Liver (tissue), 9 donors: Measurements from ENCODE around the gene TOMM40L. TPM values are rescaled to one million over a fixed set of nuclear protein-coding genes. Genes with fewer than 3 reads are reported as not detected.
"Not testable (repeated sequence)": the region's sequence is repeated elsewhere in the genome, so short reads cannot be mapped to it uniquely, and the experiment has no call there.

Source experiments
- DNase-seq: peaks from one replicate; pipeline ENCODE4 v3.0.0-alpha.2; 2017; ENCODE audit warnings: low spot score
- H3K27ac ChIP-seq, 2 donors: one replicate each; pipeline ENCODE4 v1.7.0; 2013; ENCODE audit warnings: inconsistent platforms in 2 of 2, low read length in 2 of 2, control low read depth in 1 of 2, low read depth in 1 of 2, mild to moderate bottlenecking in 1 of 2
- H3K27me3 ChIP-seq, 4 donors: one replicate each; pipeline versions ENCODE4 v1.6.1 to v1.7.0; 2013; ENCODE audit warnings: low read length in 3 of 4, inconsistent platforms in 1 of 4, mild to moderate bottlenecking in 1 of 4, moderate library complexity in 1 of 4; ENCODE audit not compliant: control insufficient read depth in 4 of 4, insufficient read depth in 4 of 4
- H3K36me3 ChIP-seq, 4 donors: one replicate each; pipeline versions ENCODE4 v1.6.1 to v1.7.0; 2013; ENCODE audit warnings: low read length in 3 of 4, mild to moderate bottlenecking in 3 of 4, low read depth in 1 of 4, moderate library complexity in 1 of 4; ENCODE audit not compliant: control insufficient read depth in 4 of 4, insufficient read depth in 3 of 4
- H3K4me1 ChIP-seq, 4 donors: one replicate each; pipeline versions ENCODE4 v1.6.1 to v1.7.0; 2013; ENCODE audit warnings: low read length in 3 of 4, mild to moderate bottlenecking in 3 of 4, moderate library complexity in 1 of 4; ENCODE audit not compliant: control insufficient read depth in 4 of 4, insufficient read depth in 4 of 4
- H3K4me3 ChIP-seq, 3 donors: one replicate each; pipeline versions ENCODE4 v1.6.1 to v1.7.0; 2013; ENCODE audit warnings: low read length in 3 of 3, control low read depth in 1 of 3, low read depth in 1 of 3, mild to moderate bottlenecking in 1 of 3
- H3K9ac ChIP-seq, 2 donors: one replicate each; pipeline ENCODE4 v1.7.0; 2013; ENCODE audit warnings: low read length in 2 of 2, mild to moderate bottlenecking in 2 of 2, moderate library complexity in 2 of 2, control low read depth in 1 of 2, low read depth in 1 of 2
- H3K9me3 ChIP-seq, 4 donors: one replicate each; pipeline versions ENCODE4 v1.6.1 to v1.7.0; 2013; ENCODE audit warnings: low read length in 3 of 4; ENCODE audit not compliant: control insufficient read depth in 4 of 4
- ATF3 ChIP-seq: IDR thresholded peaks from 2 replicates; pipeline ENCODE4 v1.6.1; 2016; ENCODE audit warnings: antibody characterized with exemption
- CTCF ChIP-seq: fragments of 150-350 bp; IDR thresholded peaks from 2 replicates; pipeline ENCODE4 v1.5.1; 2017; ENCODE audit warnings: improper control_type of control experiment, low read depth, low read length; ENCODE audit not compliant: missing input control
- EGR1 ChIP-seq, 2 donors: IDR thresholded peaks; 2 replicates each; pipeline ENCODE4 v1.6.1; 2016 to 2018; ENCODE audit warnings: antibody characterized with exemption in 2 of 2, low read depth in 2 of 2
- FOXA1 ChIP-seq: IDR thresholded peaks from 2 replicates; pipeline ENCODE4 v1.6.1; 2016; ENCODE audit warnings: antibody characterized with exemption
- FOXA2 ChIP-seq: IDR thresholded peaks from 2 replicates; pipeline ENCODE4 v1.6.1; 2016; ENCODE audit warnings: antibody characterized with exemption
- GABPA ChIP-seq, 2 donors: IDR thresholded peaks in 1 of 2; conservative IDR thresholded peaks in 1 of 2; 2 replicates each; pipeline ENCODE4 v1.6.1; 2016; ENCODE audit warnings: antibody characterized with exemption in 2 of 2, mild to moderate bottlenecking in 1 of 2, moderate library complexity in 1 of 2
- HNF4A ChIP-seq, 2 donors: conservative IDR thresholded peaks; 2 replicates each; pipeline ENCODE4 v1.6.1; 2016; ENCODE audit warnings: antibody characterized with exemption in 2 of 2, mild to moderate bottlenecking in 2 of 2
- HNF4G ChIP-seq: IDR thresholded peaks from 2 replicates; pipeline ENCODE4 v1.6.1; 2016; ENCODE audit warnings: antibody characterized with exemption
- JUND ChIP-seq, 2 donors: IDR thresholded peaks; 2 replicates each; pipeline ENCODE4 v1.6.1; 2016; ENCODE audit warnings: antibody characterized with exemption in 2 of 2
- MAX ChIP-seq: IDR thresholded peaks from 2 replicates; pipeline ENCODE4 v1.6.1; 2016; ENCODE audit warnings: antibody characterized with exemption
- NR2F2 ChIP-seq: IDR thresholded peaks from 2 replicates; pipeline ENCODE4 v1.6.1; 2016; ENCODE audit warnings: antibody characterized with exemption
- RAD21 ChIP-seq, 2 donors: IDR thresholded peaks; 2 replicates each; pipeline ENCODE4 v1.6.1; 2016; ENCODE audit warnings: antibody characterized with exemption in 2 of 2, mild to moderate bottlenecking in 2 of 2
- REST ChIP-seq: IDR thresholded peaks from 2 replicates; pipeline ENCODE4 v1.6.1; 2016; ENCODE audit warnings: antibody characterized with exemption, mild to moderate bottlenecking
- RXRA ChIP-seq, 2 donors: IDR thresholded peaks; 2 replicates each; pipeline ENCODE4 v1.6.1; 2017 to 2018; ENCODE audit warnings: antibody characterized with exemption in 2 of 2, mild to moderate bottlenecking in 1 of 2
- SP1 ChIP-seq: IDR thresholded peaks from 2 replicates; pipeline ENCODE4 v1.6.1; 2018; ENCODE audit warnings: antibody characterized with exemption, mild to moderate bottlenecking
- TAF1 ChIP-seq: conservative IDR thresholded peaks from 2 replicates; pipeline ENCODE4 v1.6.1; 2016; ENCODE audit warnings: antibody characterized with exemption, mild to moderate bottlenecking
- YY1 ChIP-seq: IDR thresholded peaks from 2 replicates; pipeline ENCODE4 v1.6.1; 2016; ENCODE audit warnings: antibody characterized with exemption, mild to moderate bottlenecking
- ZBTB33 ChIP-seq: IDR thresholded peaks from 2 replicates; pipeline ENCODE4 v1.6.1; 2016; ENCODE audit warnings: antibody characterized with exemption
- WGBS: extraction: QIAGEN DNeasy Blood & Tissue Kit; methylation state at CpG from one replicate; pipeline ENCODE4 v1.1.7; 2013; 5-methylcytosine and 5-hydroxymethylcytosine counted together
- polyA plus RNA-seq, 2 donors: library from polyadenylated mRNA; stranded (reverse) in 1 of 2; unstranded in 1 of 2; fragments of 200-250 nt in 1 of 2; fragments of >200 nt in 1 of 2; fragmentation: Nextera tagmentation in 1 of 2; extraction: Ambion mirVana in 1 of 2; gene quantifications; one replicate each; pipeline versions ENCODE4 v1.2.1 to v1.2.3, GENCODE V29; 2013 to 2015
- total RNA-seq, 2 donors: library from RNA; depleted of rRNA; stranded (reverse); fragments of >200 nt; gene quantifications; one replicate each; pipeline ENCODE4 v1.2.3, GENCODE V29; 2014
- donor health status: healthy.
- donor health status: healthy.
- donor health status: healthy.
- donor health status: healthy.
- donor health status: healthy.

Gene TOMM40L
- total and polyA plus RNA-seq, 4 donors = 6.7 to 10.5 (median 8.9) TPM

- 33% methylated on average over 13 of the region's 13 CpGs for WGBS
- not testable (repeated sequence) for DNase-seq, H3K27me3 ChIP-seq, H3K36me3 ChIP-seq, H3K9me3 ChIP-seq, H3K9ac ChIP-seq
- peak overlapping the region; percentile 75 for H3K27ac ChIP-seq
- H3K4me3 ChIP-seq = peak overlapping the region in 2 of 3 donors; percentile 26 to 32
- H3K4me1 ChIP-seq = peaks cover 0 to 49% (median 29%) of the 10 kb centered on the region in 4 donors
Observed at GRCh38 chr1:161224695-161225087, 1.2 kb upstream of the TOMM40L start.

GRCh38 chr1:161225178-161225533 is 704 bp upstream of the TOMM40L start:
- Histone ChIP-seq H3K9ac (peak overlapping the region in 1 of 2 donors; percentile 5), H3K36me3 (peaks cover 3 to 14% (median 7%) of the 10 kb centered on the region in 4 donors), H3K4me1 (peaks cover 0 to 50% (median 27%) of the 10 kb centered on the region in 4 donors), H3K4me3 (peak overlapping the region in 2 of 3 donors; percentile 17 to 25), H3K9me3 (no peaks in the 10 kb centered on the region), H3K27me3 (no peaks in the 10 kb centered on the region), H3K27ac (peak overlapping the region; percentile 75)
- TF ChIP-seq GABPA (IDR thresholded peaks at IDR 0.05 in 1 of 2, conservative IDR thresholded peaks at IDR 0.05 in 1 of 2) (no peak), RAD21 (IDR thresholded peaks at IDR 0.05) (no peak), SP1 (no peak), YY1 (no peak), REST (no peak), HNF4A (conservative IDR thresholded peaks at IDR 0.05) (no peak), ZBTB33 (no peak), ATF3 (no peak), FOXA1 (no peak), JUND (IDR thresholded peaks at IDR 0.05) (no peak), CTCF (no peak), HNF4G (no peak), NR2F2 (no peak), EGR1 (IDR thresholded peaks at IDR 0.05; ENCODE audit: low read depth in 2 of 2) (no peak), MAX (no peak), FOXA2 (no peak), TAF1 (no peak), RXRA (IDR thresholded peaks at IDR 0.05) (no peak)
- whole genome bisulfite sequencing = 38% methylated on average over 7 of the region's 7 CpGs
- no peak for DNase-seq
